ENCODE data around the gene GDNF.
"Not testable (repeated sequence)": the region's sequence is repeated elsewhere in the genome, so short reads cannot be mapped to it uniquely, and the experiment has no call there.

Gene GDNF

DNA sequence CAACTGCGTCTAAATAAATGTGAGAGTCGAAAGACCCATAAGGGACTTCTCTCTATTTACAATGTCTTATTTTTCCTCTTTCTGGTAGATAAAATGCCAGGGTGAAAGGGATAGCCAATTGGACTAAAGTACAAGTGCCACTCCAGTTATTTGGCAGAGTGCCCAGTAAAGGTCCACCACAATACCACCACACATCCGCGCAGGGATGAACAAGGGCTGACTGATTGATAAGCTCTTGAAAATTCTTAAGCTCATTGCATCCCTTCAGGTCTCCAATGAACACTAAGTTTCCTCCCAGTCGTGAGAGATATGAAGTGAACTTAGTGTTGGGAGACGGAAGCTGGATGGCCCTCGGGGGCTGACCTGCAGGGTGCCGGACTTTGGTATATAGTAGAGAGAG is 58.4 kb downstream of the GDNF start:
- DNase-seq (ENCODE audit: low read depth in 2 of 2), result not testable (repeated sequence)

DNA sequence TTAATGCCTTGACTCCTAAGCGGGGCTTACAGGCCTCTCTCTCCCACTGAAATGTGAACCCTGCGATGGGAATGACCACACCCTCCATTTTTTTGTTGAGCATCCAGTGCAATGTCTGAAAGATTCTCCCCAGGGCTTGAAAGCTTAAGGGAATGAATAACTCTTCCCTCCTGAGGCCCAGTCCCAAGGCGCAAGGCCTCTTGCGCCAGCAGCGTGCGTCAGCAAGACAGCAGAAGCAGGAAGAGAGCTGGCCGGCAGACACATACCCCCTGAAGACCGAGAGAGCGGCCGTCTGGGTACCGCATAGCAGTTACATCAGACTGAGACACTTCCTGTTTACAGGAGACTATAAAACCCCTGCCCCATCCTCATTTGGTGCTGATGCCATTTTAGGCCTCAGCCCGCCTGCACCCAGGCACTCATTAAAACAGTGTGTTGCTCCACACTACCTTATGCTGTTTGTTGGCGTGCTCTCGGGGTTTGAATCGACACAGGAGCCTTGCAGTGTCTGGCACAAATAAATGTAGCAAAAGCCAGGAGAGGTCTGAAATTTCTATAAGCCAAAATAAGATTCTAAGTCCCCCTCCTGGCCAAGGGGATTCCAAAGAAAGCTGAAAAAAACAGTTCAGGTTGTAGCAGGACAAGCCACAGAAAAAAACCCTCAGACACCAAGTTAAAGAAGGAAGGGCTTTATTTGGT is 62.3 kb downstream of the GDNF start:
- DNase-seq (ENCODE audit: low read depth in 2 of 2), result no peak

DNA sequence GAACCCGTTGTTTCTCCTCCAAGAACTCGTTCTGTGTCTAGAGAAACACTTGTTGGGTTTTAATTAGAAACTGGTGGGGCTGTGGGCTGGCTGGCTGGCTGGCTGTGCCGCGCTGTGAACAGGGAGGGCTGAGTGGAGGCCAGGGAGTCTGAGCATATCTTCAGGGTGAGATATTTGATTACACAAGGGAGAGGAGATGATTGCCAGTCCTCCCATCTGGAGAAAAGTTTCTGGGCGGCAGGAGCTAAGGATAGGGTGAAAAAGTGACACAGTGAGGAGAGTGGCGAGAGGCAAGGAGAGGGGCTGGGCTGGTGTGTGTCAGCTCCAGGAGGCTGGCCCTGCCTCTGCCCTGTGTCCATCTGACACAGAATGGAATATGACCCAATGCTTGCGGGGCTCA is 63.0 kb downstream of the GDNF start:
- DNase-seq (ENCODE audit: low read depth in 2 of 2), result no peak

DNA sequence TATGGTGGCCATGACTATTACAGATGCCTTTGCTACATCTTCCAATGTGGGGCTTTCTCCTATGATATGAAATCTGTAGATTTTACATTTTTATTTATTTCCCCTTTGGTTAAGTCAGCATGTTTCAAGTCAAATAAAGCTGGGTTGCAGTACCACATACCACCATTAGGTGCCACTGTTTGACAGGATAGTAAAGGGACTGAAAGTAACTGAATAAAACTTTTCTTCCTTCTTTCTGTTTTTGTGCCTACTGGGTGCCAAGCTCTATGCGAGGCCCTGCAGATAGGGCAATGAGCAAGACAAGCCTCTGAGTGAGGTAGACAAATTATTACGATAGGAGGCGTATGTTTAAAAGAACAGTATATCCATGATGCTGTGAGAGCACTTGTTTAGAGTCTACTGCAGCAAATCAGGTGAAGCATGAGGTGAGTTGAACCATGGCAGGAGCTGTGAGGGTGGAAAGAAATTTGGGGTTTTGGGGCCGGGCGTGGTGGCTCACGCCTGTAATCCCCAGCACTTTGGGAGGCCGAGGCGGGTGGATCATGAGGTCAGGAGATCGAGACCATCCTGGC is 64.8 kb downstream of the GDNF start:
- peak; percentile 8 to 26 for DNase-seq (ENCODE audit: low read depth in 2 of 2)

DNA sequence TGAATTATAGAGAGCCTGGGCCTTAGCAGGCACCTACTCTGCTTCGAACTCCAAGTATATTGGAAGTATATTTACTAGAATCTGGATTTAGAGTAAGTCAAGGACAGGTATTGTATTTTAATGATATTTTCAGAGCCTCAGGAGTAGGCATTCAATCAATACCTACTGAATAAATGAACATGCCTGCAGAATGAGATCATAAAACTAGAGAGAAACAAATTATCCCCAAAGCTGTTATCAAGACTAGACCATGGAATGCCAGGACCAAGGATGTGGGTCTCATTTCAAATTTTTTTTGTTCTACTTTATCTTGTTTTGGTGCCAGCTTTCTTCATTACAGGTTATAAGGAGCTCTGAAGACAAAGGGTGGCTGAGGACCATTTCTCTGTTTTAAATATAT is 66.0 kb downstream of the GDNF start:
- no peak for DNase-seq (ENCODE audit: low read depth in 2 of 2)

DNA sequence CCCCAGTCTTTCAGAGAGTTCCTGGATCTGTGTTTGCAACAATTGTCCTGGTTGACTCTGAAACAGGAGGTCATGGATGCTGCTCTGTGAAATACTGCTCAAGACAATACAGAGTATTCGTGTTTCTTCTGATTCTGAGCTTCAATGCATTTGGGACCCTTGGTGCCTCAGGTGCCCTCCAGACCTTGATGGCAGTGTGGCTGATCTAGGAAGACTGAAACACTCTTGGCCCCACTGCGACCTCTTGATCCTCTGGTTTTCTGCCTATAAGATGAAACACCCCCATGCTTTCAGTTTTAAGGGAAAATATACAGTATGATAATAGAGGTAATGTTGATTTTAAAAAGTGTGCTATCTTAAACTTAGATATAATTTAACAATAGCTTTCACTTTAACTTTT is 67.6 kb downstream of the GDNF start:
- no peak for DNase-seq (ENCODE audit: low read depth in 2 of 2)

DNA sequence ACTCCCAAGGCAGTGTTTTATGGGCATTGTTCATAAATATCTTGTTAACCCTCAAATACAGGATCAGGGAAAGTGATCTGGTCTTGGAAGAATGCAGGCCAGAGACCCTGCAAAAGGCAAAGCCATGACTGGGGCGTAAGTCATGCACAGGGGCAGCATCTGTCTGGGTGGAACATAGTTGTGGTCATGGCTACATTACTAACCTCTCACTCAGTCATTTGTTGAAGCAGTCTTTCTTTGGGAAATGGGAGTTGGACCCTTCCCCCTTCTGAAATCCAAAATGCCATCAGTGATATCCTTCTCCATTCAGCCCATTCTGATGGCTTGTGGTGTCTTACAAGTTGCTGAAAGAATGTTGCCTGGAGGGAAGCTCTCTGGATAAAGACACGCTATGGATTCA is 68.1 kb downstream of the GDNF start:
- no peak for DNase-seq (ENCODE audit: low read depth in 2 of 2)

DNA sequence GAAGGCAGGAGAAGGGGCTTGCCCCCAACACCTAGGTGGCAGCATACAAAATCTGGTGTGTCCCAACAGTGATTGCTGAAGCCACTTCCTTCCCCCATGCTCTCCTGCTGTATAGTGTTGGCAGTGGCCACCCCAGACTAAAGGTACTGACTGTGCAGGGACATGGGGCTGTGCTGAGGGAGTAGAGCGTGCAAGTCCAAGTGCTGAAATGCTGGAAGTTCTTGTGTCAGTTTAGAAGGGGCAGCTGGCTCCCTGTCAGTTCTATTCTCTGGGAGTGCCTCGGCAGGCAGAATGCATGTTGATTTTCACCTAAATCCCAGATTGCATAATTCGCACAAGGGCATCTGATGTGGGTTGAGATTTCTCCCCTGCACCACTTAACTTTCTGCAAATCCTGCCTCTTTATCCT is 68.6 kb downstream of the GDNF start:
- DNase-seq (ENCODE audit: low read depth in 2 of 2), result no peak

DNA sequence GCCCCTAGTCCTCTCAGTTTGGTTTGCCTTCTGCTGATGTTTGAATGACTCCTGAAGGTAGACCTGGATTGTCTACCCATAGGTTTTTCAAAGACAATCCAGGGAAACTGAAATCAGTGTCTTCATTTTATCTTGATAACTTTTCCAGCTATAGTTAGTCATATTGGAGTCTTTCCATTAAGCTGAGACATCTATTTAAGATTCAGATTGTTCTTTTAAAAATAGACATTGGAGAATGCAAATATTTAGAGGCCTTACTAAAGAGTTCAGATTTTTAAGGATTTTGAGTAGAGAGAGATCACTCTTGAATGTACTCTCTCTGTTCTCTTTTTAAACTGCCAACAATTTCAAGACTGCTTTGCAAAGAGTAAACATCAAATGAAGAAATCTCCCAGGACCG is 69.1 kb downstream of the GDNF start:
- DNase-seq (ENCODE audit: low read depth in 2 of 2), result no peak

DNA sequence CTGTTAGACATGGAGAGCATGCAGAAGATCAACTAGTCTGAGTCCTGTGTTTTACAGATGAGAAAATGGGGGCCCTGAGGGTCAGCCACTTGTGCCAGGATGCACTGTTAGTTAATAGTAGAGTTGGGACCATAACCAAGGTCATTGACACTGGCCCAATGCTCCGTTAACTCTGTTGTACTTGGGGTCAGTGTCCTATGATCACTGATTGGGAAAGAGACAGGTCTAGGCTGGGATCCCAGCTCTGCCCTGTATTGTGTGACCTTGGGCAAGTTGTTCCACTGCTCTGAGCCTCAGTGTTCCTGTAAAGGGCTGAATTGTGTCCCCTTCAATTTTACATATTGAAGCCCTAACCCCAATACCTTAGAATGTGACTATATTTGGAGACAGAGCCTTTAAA is 70.0 kb downstream of the GDNF start:
- DNase-seq (ENCODE audit: low read depth in 2 of 2), result no peak

DNA sequence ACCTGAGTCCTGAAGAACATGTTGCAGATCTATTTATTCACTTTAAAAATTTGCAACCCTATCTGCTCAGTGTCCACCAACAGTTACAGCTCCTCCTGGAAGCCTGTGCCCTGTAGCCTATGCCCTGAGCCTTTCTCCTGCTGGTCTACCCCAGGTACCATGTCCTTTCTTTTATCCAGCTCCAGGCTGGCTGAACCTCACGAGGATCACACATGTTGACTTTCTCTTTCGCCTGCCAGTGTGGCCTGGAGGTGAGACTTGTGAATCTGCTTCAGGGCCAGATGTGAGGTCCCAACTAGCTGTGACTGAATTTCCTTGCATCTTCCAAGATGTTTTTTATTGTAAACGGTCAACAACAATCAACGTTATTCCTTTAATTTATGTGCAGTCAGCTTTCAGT is 70.7 kb downstream of the GDNF start:
- no peak for DNase-seq (ENCODE audit: low read depth in 2 of 2)

DNA sequence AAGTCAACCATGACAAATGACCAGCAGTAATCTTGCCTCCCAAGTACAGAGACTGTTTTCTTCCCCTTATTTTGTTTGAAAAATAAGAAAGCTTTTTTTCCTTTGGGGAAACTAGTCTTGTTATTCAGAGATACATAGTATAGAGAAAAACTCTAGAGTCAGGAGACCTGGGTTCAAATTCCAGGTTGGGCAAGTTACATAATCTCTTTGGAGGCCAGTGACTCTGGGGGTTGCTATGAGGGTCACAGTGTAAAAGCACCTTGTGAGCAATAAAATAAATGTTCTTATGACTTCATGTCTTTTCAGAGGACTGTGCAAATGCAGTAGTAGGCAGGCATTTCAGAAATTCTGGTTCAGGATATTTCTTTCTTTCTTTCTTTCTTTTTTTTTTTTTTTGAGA is 71.5 kb downstream of the GDNF start:
- no peak for DNase-seq (ENCODE audit: low read depth in 2 of 2)

DNA sequence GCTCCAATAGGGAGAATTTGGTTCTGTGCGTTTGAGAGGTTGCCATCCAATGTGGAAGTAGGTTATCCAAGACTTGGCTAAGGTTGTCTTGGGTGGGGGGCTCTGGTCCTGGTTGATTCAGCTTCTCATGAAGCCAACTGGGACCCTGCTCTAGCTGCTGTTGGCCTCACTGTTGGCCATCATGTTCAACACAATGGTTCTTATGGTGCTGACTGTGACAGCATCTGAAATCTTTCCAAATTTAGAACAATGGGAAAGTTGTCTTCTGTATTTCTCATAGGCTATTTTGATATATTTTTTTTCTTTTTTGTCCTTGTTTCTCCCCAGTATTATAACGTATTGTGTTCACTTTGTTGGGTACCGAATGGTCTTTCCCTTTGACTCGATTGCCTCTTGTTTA is 71.9 kb downstream of the GDNF start:
- no peak for DNase-seq (ENCODE audit: low read depth in 2 of 2)

DNA sequence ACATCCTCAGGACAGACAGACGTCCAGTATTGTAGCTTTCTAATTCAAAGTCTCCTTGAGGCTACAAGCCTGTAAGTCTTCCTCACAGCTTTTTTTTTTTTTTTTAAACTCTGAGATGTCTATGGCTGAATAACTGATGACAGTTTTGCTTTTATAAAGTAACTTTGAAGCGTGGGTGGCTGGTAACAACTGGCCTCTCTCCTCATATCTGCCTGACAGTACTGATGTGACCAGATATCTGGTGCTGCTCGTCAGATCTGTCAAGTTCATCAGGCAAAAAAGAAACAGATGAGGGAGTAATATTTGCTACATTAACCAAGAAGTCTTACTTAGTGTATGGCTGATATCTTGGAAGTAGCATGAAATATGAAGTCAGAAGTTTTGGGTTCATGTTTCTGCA is 72.6 kb downstream of the GDNF start:
- no peak for DNase-seq (ENCODE audit: low read depth in 2 of 2)

Data from stimulated activated CD4-positive, alpha-beta T cell treated with anti-CD3 and anti-CD28 coated beads, Interleukin-4, amount 100 ng/mL, for 48 hours (primary cell).